ENCODE measurements around the gene ABCA6. TPM values are rescaled to one million over a fixed set of nuclear protein-coding genes. Genes with fewer than 3 reads are reported as not detected.

The ABCA6 gene
- total and polyA plus RNA-seq, 2 of the 13 experiments (the other 11 are each of a cell fraction or from before 2014, with no cell fraction given): 0.05 to 0.11 TPM

DNA sequence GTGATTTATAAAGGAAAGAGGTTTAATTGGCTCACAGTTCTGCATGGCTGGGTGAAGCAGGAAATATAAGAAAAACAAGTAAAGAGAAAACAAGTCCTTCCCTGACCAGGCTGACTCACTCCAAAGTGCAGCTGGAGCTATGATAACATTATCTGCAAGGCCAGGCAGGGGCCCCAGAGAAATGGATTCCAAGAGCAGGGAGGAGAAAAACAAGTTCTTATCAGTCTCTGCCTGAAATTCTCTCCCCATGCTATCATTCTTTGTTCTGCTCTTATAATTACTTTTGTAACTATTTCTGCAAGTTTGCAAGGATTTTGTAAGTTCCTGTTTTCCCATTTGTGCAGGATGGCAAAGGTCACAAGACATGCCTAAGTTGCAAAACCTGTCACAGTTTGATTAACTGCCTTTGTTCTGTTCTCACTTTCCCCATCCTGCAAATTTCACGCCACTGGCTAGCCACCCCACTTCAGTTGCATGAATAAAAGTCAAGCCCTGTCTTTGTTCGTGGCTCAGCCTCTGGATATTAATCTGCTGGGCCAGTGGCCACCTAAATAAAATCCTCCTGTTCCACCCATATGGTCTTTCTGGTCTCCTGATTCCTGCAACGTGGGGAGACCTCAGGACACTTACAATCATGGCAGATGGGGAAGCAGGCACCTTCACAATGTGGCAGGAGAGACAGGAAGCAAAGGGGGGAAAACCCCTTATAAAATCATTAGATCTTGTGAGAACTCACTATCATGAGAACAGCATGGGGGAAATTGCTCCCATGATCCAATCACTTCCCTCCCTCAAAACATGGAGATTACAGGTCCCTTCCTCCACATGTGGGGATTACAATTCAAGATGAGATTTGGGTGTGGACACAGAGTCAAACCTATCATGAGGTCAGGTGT is 94.1 kb downstream of the ABCA6 start (continued):
- TF ChIP-seq ZNF446 (CRISPR knock-in tag; IDR thresholded peaks at IDR 0.05) (no peak), SRSF1 (optimal IDR thresholded peaks at IDR 0.05; ENCODE audit: low read depth, low read length) (no peak), FOXJ3 (CRISPR knock-in tag; IDR thresholded peaks at IDR 0.05; ENCODE audit: borderline replicate concordance) (peak; percentile 99), RCOR2 (CRISPR knock-in tag; IDR thresholded peaks at IDR 0.05) (peak; percentile 90; the same call in 1 of the 2 replicates), IRF2 (CRISPR knock-in tag; IDR thresholded peaks at IDR 0.05) (peak; percentile 92), ZNF451 (CRISPR knock-in tag; IDR thresholded peaks at IDR 0.05) (no peak), USF2 (IDR thresholded peaks at IDR 0.05; ENCODE audit: low read depth, low read length) (no peak), USF2 (CRISPR knock-in tag; IDR thresholded peaks at IDR 0.05; ENCODE audit: borderline replicate concordance) (no peak; the same call in 1 of the 2 replicates), ZNF253 (CRISPR knock-in tag; IDR thresholded peaks at IDR 0.05; ENCODE audit: borderline replicate concordance) (no peak), PCBP2 (optimal IDR thresholded peaks at IDR 0.05; ENCODE audit: low read depth, low read length, poor library complexity, severe bottlenecking) (no peak), ZNF431 (CRISPR knock-in tag; IDR thresholded peaks at IDR 0.05; ENCODE audit: borderline replicate concordance, low read depth) (no peak; the same call in 1 of the 2 replicates), PAXIP1 (CRISPR knock-in tag; conservative IDR thresholded peaks at IDR 0.05) (peak; percentile 99), SP1 (IDR thresholded peaks at IDR 0.05) (no peak), SP1 (CRISPR knock-in tag; IDR thresholded peaks at IDR 0.05) (no peak), NR0B2 (CRISPR knock-in tag; IDR thresholded peaks at IDR 0.05) (no peak), GFI1 (CRISPR knock-in tag; IDR thresholded peaks at IDR 0.05; ENCODE audit: borderline replicate concordance) (peak; percentile 89), ZNF780A (CRISPR knock-in tag; IDR thresholded peaks at IDR 0.05) (0 out of 2 replicates have a peak, but pooled peaks have one; percentile 58)
- TF ChIP-seq, protein P1, sequence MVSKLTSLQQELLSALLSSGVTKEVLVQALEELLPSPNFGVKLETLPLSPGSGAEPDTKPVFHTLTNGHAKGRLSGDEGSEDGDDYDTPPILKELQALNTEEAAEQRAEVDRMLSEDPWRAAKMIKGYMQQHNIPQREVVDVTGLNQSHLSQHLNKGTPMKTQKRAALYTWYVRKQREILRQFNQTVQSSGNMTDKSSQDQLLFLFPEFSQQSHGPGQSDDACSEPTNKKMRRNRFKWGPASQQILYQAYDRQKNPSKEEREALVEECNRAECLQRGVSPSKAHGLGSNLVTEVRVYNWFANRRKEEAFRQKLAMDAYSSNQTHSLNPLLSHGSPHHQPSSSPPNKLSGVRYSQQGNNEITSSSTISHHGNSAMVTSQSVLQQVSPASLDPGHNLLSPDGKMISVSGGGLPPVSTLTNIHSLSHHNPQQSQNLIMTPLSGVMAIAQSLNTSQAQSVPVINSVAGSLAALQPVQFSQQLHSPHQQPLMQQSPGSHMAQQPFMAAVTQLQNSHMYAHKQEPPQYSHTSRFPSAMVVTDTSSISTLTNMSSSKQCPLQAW (CRISPR knock-in tag; IDR thresholded peaks at IDR 0.05): peak; percentile 79

Data from HepG2 (cell line).